ENCODE results near the gene IDH3G. TPM values are rescaled to one million over a fixed set of nuclear protein-coding genes. Genes with fewer than 3 reads are reported as not detected.
A peak's percentile ranks its signal among the peaks of the same experiment; 100 is the strongest.

The IDH3G gene
- 104 TPM for polyA plus RNA-seq

DNA sequence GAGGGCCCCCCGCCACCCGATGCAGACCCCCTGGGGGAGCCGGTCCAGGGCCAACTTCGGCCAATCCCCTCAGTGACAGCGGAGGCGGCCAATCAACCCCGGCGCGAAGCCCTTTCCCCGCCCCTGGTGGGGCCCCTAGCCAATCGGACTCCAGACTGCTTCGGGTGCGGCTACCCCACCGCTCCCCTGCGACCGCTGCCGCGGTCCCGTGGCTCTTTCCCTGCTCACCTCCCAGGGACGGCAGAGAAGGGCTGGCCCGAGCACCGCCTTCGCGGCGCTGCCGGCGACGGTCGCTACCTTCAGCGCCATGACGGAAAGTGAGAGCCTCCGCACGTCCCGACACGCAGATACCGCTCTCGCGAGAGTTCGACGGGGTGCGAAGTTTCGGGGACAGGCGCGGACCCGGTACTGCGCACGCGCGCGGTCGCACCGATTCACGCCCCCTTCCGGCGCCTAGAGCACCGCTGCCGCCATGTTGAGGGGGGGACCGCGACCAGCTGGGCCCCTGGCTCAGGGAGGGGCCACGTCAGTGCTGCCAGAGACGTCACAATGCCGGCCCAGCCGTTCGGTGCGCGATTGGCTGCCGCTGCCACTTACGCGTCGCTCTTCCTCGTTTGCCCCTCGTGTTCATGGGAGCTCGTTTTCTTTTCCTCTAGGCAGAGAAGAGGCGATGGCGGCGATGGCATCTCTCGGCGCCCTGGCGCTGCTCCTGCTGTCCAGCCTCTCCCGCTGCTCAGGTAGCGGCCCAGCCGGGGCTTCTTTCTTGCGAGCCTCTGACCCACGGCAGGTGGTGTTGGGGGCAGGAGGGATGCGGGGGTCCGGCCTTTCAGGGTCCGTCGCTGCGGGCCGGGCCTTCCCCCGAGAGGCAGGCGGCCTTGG lies at the start of gene IDH3G, which contains the start of gene SSR4:
IDH3G (minus strand) TSS at position 358 of the 879 bp plus-strand sequence; CDS start at position 309, 49 bp downstream.
SSR4 (plus strand) TSS at position 651 of the 879 bp plus-strand sequence; CDS start at position 671, 20 bp downstream.
- H3K4me3 Mint-ChIP-seq = peak within 1 kb of the TSS; percentile 83 to 95 (median 90)
- H3K36me3 Mint-ChIP-seq = no peaks in the 10 kb centered on the region
- peaks cover 0 to 11% (median 8%) of the 10 kb centered on the region in 3 donors for H3K4me1 Mint-ChIP-seq
- H3K27ac Mint-ChIP-seq = peak within 1 kb of the TSS; percentile 95 to 97 (median 96)
- peaks cover 2% of the 10 kb centered on the region for H3K27me3 Mint-ChIP-seq
- no peaks in the 10 kb centered on the region for H3K9me3 Mint-ChIP-seq

DNA sequence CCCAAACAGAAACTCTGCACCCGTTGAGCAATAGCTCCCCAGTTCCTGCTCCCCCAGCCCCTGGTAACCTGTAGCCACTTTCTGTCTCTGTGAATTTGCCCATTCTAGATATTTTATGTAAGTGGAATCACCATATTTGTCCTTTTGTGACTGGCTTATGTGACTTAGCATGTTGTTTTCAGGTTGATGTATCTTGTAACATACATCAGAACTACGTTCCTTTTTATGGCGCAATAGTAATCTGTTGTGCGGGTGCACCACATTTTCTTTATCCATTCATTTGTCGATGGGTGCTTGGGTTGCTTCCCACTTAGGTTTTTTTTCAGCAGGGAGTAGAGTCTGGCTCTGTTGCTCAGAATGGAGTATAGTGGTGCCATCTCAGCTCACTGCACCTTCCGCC lies 42.7 kb upstream of the IDH3G start:
- H3K4me3 Mint-ChIP-seq = no peak overlapping the region
- H3K36me3 Mint-ChIP-seq = peaks cover 2% of the 10 kb centered on the region
- H3K27me3 Mint-ChIP-seq = peaks cover 19% of the 10 kb centered on the region
- no peaks in the 10 kb centered on the region for H3K9me3 Mint-ChIP-seq
- H3K4me1 Mint-ChIP-seq = peaks cover 0 to 6% (median 0%) of the 10 kb centered on the region in 3 donors
- H3K27ac Mint-ChIP-seq = no peak overlapping the region

DNA sequence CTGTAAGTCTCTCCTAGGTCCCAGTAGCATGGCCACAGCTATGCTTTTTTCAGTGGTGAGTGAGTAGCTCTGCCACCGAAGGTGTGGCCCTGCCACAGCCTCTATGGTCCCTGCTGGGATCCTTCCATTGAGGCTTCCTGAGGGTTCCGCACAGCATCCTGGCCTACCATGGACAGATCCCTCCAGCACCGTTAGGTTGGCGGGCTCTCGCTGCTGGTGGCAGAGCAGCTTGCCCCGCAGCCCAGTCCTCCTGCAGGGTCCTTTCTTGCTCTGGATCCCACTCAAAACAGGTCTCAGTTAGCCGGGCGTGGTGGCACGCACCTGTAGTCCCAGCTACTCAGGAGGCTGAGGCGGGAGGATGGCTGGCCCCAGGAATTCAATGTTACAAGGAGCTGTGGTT lies 38.6 kb upstream of the IDH3G start:
- H3K4me3 Mint-ChIP-seq = no peak overlapping the region
- no peak overlapping the region for H3K27ac Mint-ChIP-seq
- peaks cover 24% of the 10 kb centered on the region for H3K27me3 Mint-ChIP-seq
- H3K4me1 Mint-ChIP-seq = peaks cover under 1 to 8% (median 1%) of the 10 kb centered on the region in 3 donors
- no peaks in the 10 kb centered on the region for H3K9me3 Mint-ChIP-seq
- no peaks in the 10 kb centered on the region for H3K36me3 Mint-ChIP-seq

GRCh38 chrX:153831429-153832150 lies 37.4 kb upstream of the IDH3G start:
- Mint-ChIP-seq H3K36me3 (no peaks in the 10 kb centered on the region), H3K4me3 (peak overlapping the region in 3 of 4 donors; percentile 27 to 67 (median 52)), H3K27ac (peak overlapping the region in 1 of 3 donors; percentile 60), H3K9me3 (peaks cover 0 to 4% (median 0%) of the 10 kb centered on the region in 3 donors), H3K27me3 (peaks cover 32% of the 10 kb centered on the region), H3K4me1 (peaks cover 2 to 11% (median 10%) of the 10 kb centered on the region in 3 donors)

DNA sequence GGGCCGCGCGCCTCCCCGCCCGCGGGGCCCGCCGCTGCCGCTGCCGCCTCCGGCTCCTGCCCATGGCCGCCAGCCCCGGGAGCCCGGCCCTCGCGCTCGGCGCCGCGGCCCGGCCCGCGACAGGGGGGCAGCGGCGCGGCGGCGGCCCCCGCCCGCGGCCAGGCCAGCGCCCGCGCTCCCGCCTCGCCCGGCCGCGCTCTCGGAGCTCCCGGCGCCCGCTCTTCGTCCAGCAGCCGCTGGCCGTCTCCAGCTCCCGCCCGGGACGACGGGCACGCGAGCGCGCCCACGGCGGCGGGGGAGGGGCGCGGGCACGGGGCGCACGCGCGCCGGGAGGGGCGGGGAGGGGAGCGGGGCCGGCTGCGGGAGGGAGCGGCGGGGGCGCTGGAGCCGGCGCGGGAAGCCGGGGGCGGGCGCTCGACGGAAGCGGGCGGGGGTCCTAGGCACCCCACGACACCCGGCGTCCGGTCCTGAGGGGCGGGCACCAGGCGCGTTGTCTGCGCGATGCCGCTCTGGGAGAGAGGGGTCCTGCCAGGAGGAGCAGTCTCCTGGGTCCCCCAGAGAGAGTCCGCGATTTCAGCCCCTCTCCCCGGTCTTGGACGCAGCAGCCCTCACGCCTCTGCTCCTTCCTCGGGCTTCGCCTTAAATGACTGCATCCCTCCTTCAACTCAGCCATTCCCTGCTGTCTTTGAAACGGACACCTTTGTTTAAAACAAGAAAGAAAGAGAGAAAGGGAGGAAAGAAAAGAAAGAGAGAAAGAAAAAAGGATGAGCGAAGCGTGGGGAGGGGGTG lies 36.7 kb upstream of the IDH3G start:
- peaks cover 32% of the 10 kb centered on the region for H3K27me3 Mint-ChIP-seq
- peak overlapping the region in 1 of 4 donors; percentile 59 for H3K4me3 Mint-ChIP-seq
- H3K4me1 Mint-ChIP-seq = peaks cover 2 to 11% (median 10%) of the 10 kb centered on the region in 3 donors
- peaks cover 0 to 4% (median 0%) of the 10 kb centered on the region in 3 donors for H3K9me3 Mint-ChIP-seq
- H3K27ac Mint-ChIP-seq = no peak overlapping the region
- no peaks in the 10 kb centered on the region for H3K36me3 Mint-ChIP-seq

GRCh38 chrX:153829799-153830639 lies 35.8 kb upstream of the IDH3G start, which contains the start of gene PDZD4:
TSS of gene PDZD4 (minus strand) at chrX:153830544. CDS start at chrX:153830298, 246 bp downstream.
- Mint-ChIP-seq H3K4me1 (peaks cover 2 to 11% (median 10%) of the 10 kb centered on the region in 3 donors), H3K4me3 (peak within 1 kb of the TSS in 2 of 4 donors; percentile 59 to 74), H3K36me3 (no peaks in the 10 kb centered on the region), H3K9me3 (peaks cover 0 to 4% (median 0%) of the 10 kb centered on the region in 3 donors), H3K27me3 (peaks cover 39% of the 10 kb centered on the region), H3K27ac (peak within 1 kb of the TSS in 1 of 3 donors; percentile 60)

GRCh38 chrX:153829549-153829798 lies 35.3 kb upstream of the IDH3G start:
- Mint-ChIP-seq H3K27ac (no peak overlapping the region), H3K4me3 (peak overlapping the region in 2 of 4 donors; percentile 48 to 74), H3K27me3 (peaks cover 40% of the 10 kb centered on the region), H3K36me3 (no peaks in the 10 kb centered on the region), H3K4me1 (peaks cover 2 to 10% (median 9%) of the 10 kb centered on the region in 3 donors), H3K9me3 (peaks cover 0 to 4% (median 0%) of the 10 kb centered on the region in 3 donors)

DNA sequence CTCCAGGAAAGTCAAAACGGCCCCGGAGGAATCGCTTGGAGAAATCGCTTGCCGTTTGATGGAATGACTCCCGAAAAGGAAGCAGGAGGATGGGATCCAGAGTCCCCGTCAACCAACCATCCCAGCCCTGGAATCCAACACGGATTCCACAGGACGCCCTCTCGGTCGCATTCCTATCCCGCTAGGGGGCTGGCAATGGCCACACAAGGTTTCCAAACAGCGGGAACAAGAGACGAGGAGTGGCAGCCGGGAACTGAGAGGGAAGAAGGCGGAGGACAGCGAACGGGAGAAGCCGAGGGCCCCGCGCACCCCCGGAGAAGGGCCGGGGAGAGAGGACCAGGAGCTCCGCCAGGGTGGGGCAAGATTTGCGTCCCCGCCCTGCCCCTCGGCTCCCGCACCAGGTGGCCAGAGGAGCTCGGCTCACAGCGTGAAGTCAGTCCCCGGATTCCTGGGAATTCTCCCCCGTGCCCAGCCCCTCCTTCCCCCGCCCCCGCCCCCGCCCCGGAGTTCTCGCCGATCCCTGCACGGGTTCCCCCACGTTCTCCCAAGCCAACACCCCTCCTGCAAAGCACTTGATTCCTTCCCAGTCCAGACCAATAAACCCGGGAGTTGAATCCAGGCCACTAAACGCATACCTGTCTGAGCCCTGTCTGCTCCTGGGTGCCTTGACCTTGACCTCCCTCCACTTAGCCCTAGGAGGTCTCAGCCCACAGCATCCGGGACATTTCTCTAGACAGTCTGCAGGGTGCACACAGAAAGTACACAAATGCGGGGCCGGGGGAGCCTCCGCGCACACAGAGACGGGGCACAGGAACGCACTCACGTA lies 34.8 kb upstream of the IDH3G start:
- no peak overlapping the region for H3K27ac Mint-ChIP-seq
- peak overlapping the region in 2 of 4 donors; percentile 48 to 74 for H3K4me3 Mint-ChIP-seq
- peaks cover 2 to 10% (median 9%) of the 10 kb centered on the region in 3 donors for H3K4me1 Mint-ChIP-seq
- no peaks in the 10 kb centered on the region for H3K36me3 Mint-ChIP-seq
- H3K27me3 Mint-ChIP-seq = peaks cover 45% of the 10 kb centered on the region
- peaks cover 0 to 4% (median 0%) of the 10 kb centered on the region in 3 donors for H3K9me3 Mint-ChIP-seq

GRCh38 chrX:153828308-153828707 lies 34.1 kb upstream of the IDH3G start:
- Mint-ChIP-seq H3K27me3 (peaks cover 48% of the 10 kb centered on the region), H3K36me3 (no peaks in the 10 kb centered on the region)

GRCh38 chrX:153827903-153828302 lies 33.7 kb upstream of the IDH3G start:
- Mint-ChIP-seq H3K4me1 (peaks cover 2 to 10% (median 9%) of the 10 kb centered on the region in 3 donors), H3K27ac (no peak overlapping the region), H3K36me3 (no peaks in the 10 kb centered on the region), H3K27me3 (peaks cover 45% of the 10 kb centered on the region), H3K9me3 (peaks cover 0 to 4% (median 0%) of the 10 kb centered on the region in 3 donors), H3K4me3 (peak overlapping the region in 1 of 4 donors; percentile 39)

More at GRCh38 chrX:153828308-153828707, 34.1 kb upstream of the IDH3G start:
- Mint-ChIP-seq H3K27ac (no peak overlapping the region), H3K9me3 (peaks cover 0 to 4% (median 0%) of the 10 kb centered on the region in 3 donors), H3K4me3 (peak overlapping the region in 1 of 4 donors; percentile 8), H3K4me1 (peaks cover 2 to 10% (median 9%) of the 10 kb centered on the region in 3 donors)

DNA sequence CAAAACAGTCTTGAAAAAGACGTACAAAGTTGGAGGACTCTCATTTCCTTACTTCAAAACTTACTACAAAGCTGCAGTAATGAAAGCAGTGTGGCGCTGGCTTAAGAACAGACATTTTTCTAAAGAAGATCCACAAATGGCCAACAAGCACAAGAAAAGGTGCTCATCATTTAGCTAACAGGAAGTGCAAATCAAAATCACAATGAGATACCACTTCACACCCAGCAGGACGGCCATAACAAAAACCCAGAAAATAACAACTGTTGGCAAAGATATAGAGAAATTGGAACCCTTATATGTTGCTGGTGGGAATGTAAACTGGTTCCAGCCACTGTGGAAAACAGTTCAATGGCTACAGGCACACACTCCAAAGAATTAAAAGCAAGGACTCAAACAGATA lies 32.8 kb upstream of the IDH3G start:
- H3K36me3 Mint-ChIP-seq = no peaks in the 10 kb centered on the region
- peaks cover 9 to 11% (median 10%) of the 10 kb centered on the region in 3 donors for H3K4me1 Mint-ChIP-seq
- no peak overlapping the region for H3K27ac Mint-ChIP-seq
- H3K4me3 Mint-ChIP-seq = peak overlapping the region in 1 of 4 donors; percentile 39
- peaks cover 0 to 4% (median 0%) of the 10 kb centered on the region in 3 donors for H3K9me3 Mint-ChIP-seq
- H3K27me3 Mint-ChIP-seq = peaks cover 48% of the 10 kb centered on the region

DNA sequence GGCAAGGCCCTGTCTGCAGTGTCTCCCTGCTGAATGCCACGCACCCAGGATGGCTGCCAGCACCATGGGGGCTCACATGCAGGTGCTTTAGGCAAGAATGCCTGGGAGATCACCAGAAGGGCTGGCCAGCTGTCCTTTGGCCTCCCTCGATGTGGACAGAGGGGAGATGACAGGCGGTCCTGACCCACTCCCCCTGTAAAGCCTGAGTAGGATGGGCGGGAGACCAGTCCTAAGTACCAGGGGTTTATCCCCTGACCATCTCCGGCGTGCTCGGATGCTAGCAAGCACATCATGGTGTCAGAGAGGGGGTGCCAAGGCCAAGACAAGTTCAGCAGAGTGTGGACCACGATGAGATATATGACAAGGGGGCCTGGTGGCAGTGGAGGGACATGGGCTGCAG lies 30.9 kb upstream of the IDH3G start:
- Mint-ChIP-seq H3K36me3 (no peaks in the 10 kb centered on the region), H3K27ac (no peak overlapping the region), H3K9me3 (peaks cover 0 to 4% (median 0%) of the 10 kb centered on the region in 3 donors), H3K27me3 (peaks cover 48% of the 10 kb centered on the region), H3K4me3 (no peak overlapping the region), H3K4me1 (peaks cover 10 to 12% (median 11%) of the 10 kb centered on the region in 3 donors)

DNA sequence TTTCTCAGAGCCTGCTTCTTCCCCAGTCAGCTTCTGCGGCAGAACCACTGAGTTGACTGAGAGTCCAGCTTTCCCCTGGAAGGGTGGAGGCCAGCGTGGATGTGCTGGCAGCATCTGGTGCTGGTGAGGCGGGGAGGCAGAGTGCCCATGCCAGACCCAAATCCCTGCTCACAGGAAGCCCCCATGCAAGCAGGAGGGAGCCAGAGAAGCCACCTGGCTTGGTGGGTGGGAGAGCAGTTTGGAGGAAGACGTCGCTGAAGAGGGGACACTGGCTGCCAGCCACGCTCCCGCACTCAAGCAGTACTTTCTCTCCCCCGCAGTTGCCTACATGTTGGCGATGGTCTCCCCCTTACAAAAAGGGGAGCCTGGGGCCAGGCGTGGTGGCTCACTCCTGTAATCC lies 30.2 kb upstream of the IDH3G start:
- H3K27me3 Mint-ChIP-seq = peaks cover 53% of the 10 kb centered on the region

More for the DNA sequence above, 30.2 kb upstream of the IDH3G start:
- H3K4me1 Mint-ChIP-seq = peaks cover 10 to 12% (median 11%) of the 10 kb centered on the region in 3 donors
- H3K4me3 Mint-ChIP-seq = no peak overlapping the region
- no peak overlapping the region for H3K27ac Mint-ChIP-seq
- H3K36me3 Mint-ChIP-seq = peaks cover 1% of the 10 kb centered on the region
- H3K9me3 Mint-ChIP-seq = peaks cover 0 to 4% (median 0%) of the 10 kb centered on the region in 3 donors

Measured in IgD-negative memory B cell (primary cell).